ENCODE measurements around the gene ARAP3.

Gene ARAP3

GRCh38 chr5:141633871-141634561 lies 48.0 kb downstream of the ARAP3 start:
- no peak for TF ChIP-seq FOXM1 (IDR thresholded peaks at IDR 0.05; ENCODE audit: borderline replicate concordance, low read depth)
- no peak for TF ChIP-seq USF1 (IDR thresholded peaks at IDR 0.05)
- TF ChIP-seq RAD21 (IDR thresholded peaks at IDR 0.05; ENCODE audit: low read depth): no peak
- no peak for TF ChIP-seq TEAD4 (IDR thresholded peaks at IDR 0.05)
- no peak for TF ChIP-seq TCF12 (IDR thresholded peaks at IDR 0.05; ENCODE audit: low read depth)
- TF ChIP-seq NFIC (IDR thresholded peaks at IDR 0.05): no peak
- no peak for TF ChIP-seq YY1 (IDR thresholded peaks at IDR 0.05; ENCODE audit: low read depth)
- TF ChIP-seq ZBTB7A (IDR thresholded peaks at IDR 0.05; ENCODE audit: low read depth): no peak
- no peak for TF ChIP-seq CEBPB (IDR thresholded peaks at IDR 0.05)
- no peak for TF ChIP-seq REST (IDR thresholded peaks at IDR 0.05; ENCODE audit: low read depth)
- no peak for TF ChIP-seq TAF1 (IDR thresholded peaks at IDR 0.05; ENCODE audit: low read depth)
- TF ChIP-seq CREB1 (IDR thresholded peaks at IDR 0.05; ENCODE audit: low read depth): no peak
- no peak for TF ChIP-seq EP300 (IDR thresholded peaks at IDR 0.05; ENCODE audit: borderline replicate concordance)
- no peak for TF ChIP-seq EGR1 (IDR thresholded peaks at IDR 0.05)

- TF ChIP-seq TEAD4 (IDR thresholded peaks at IDR 0.05) (no peak), NFIC (IDR thresholded peaks at IDR 0.05) (peak; percentile 56)
Observed at GRCh38 chr5:141632650-141633049, 49.4 kb downstream of the ARAP3 start.

GRCh38 chr5:141630570-141631140 lies 51.4 kb downstream of the ARAP3 start:
- TF ChIP-seq NFIC (IDR thresholded peaks at IDR 0.05): no peak
- TF ChIP-seq RAD21 (IDR thresholded peaks at IDR 0.05; ENCODE audit: low read depth): no peak
- no peak for TF ChIP-seq ZBTB7A (IDR thresholded peaks at IDR 0.05; ENCODE audit: low read depth)
- no peak for TF ChIP-seq FOXM1 (IDR thresholded peaks at IDR 0.05; ENCODE audit: borderline replicate concordance, low read depth)
- TF ChIP-seq MAX (IDR thresholded peaks at IDR 0.05): no peak
- TF ChIP-seq REST (IDR thresholded peaks at IDR 0.05; ENCODE audit: low read depth): no peak

- TF ChIP-seq USF1 (IDR thresholded peaks at IDR 0.05): no peak
- TF ChIP-seq EP300 (IDR thresholded peaks at IDR 0.05; ENCODE audit: borderline replicate concordance): no peak
- TF ChIP-seq REST (IDR thresholded peaks at IDR 0.05; ENCODE audit: low read depth): no peak
- no peak for TF ChIP-seq TEAD4 (IDR thresholded peaks at IDR 0.05)
- no peak for TF ChIP-seq TCF12 (IDR thresholded peaks at IDR 0.05; ENCODE audit: low read depth)
- TF ChIP-seq RAD21 (IDR thresholded peaks at IDR 0.05; ENCODE audit: low read depth): no peak
- TF ChIP-seq TAF1 (IDR thresholded peaks at IDR 0.05; ENCODE audit: low read depth): no peak
- TF ChIP-seq EGR1 (IDR thresholded peaks at IDR 0.05): no peak
- TF ChIP-seq NFIC (IDR thresholded peaks at IDR 0.05): no peak
- TF ChIP-seq FOXM1 (IDR thresholded peaks at IDR 0.05; ENCODE audit: borderline replicate concordance, low read depth): no peak
- no peak for TF ChIP-seq ZBTB7A (IDR thresholded peaks at IDR 0.05; ENCODE audit: low read depth)
- no peak for TF ChIP-seq CREB1 (IDR thresholded peaks at IDR 0.05; ENCODE audit: low read depth)
- TF ChIP-seq MAX (IDR thresholded peaks at IDR 0.05): no peak
- TF ChIP-seq YY1 (IDR thresholded peaks at IDR 0.05; ENCODE audit: low read depth): no peak
- TF ChIP-seq CEBPB (IDR thresholded peaks at IDR 0.05): no peak
Observed at GRCh38 chr5:141628175-141628788, 53.7 kb downstream of the ARAP3 start.
